Measurements from ENCODE around the gene MRPS23. TPM values are rescaled to one million over a fixed set of nuclear protein-coding genes. Genes with fewer than 3 reads are reported as not detected.

MRPS23 gene
- total and polyA plus RNA-seq, 7 donors = 27.2 to 91.1 (median 49.2) TPM

GRCh38 chr17:57886020-57886419, 36.2 kb upstream of the MRPS23 start:
- H3K27me3 ChIP-seq (ENCODE audit: insufficient read depth in 3 of 3, low read length in 2 of 3) = no peaks in the 10 kb centered on the region
- H3K4me3 ChIP-seq = no peak overlapping the region
- ATAC-seq = no peak
- no peak for TF ChIP-seq CTCF (IDR thresholded peaks at IDR 0.05)
- H3K9me3 ChIP-seq = no peaks in the 10 kb centered on the region
- H3K4me1 ChIP-seq = peaks cover 42% of the 10 kb centered on the region
- DNase-seq = no peak
- 88 to 98% (median 92%) methylated on average over 4 of the region's 4 CpGs for WGBS, 3 donors
- intact Hi-C loops (cut with DNase I) = no loop called here
- no peak overlapping the region for H3K27ac ChIP-seq
- peaks cover 0 to 24% of the 10 kb centered on the region in 2 donors for H3K36me3 ChIP-seq (ENCODE audit: insufficient read depth in 1 of 2, low read depth in 1 of 2)

GRCh38 chr17:57885148-57885915, 35.5 kb upstream of the MRPS23 start:
- no peak for TF ChIP-seq CTCF (IDR thresholded peaks at IDR 0.05)
- no peaks in the 10 kb centered on the region for H3K27me3 ChIP-seq (ENCODE audit: insufficient read depth in 3 of 3, low read length in 2 of 3)
- H3K9me3 ChIP-seq = no peaks in the 10 kb centered on the region
- DNase-seq (no peak), ATAC-seq (no peak)
- peak overlapping the region; percentile 5 for H3K27ac ChIP-seq
- H3K4me1 ChIP-seq = peaks cover 42% of the 10 kb centered on the region
- intact Hi-C loops (cut with DNase I) = no loop called here
- no peak overlapping the region for H3K4me3 ChIP-seq
- peaks cover 0 to 24% of the 10 kb centered on the region in 2 donors for H3K36me3 ChIP-seq (ENCODE audit: insufficient read depth in 1 of 2, low read depth in 1 of 2)
- 89 to 94% (median 92%) methylated on average over 59 to 67 of the region's 67 CpGs for WGBS, 3 donors

- DNase-seq (peak in 1 of 2 donors; percentile 72), ATAC-seq (peak in 3 of 4 donors; percentile 20 to 38 (median 22))
- H3K4me1 ChIP-seq = peaks cover 44% of the 10 kb centered on the region
- H3K36me3 ChIP-seq (ENCODE audit: insufficient read depth in 1 of 2, low read depth in 1 of 2) = peaks cover 0 to 24% of the 10 kb centered on the region in 2 donors
- no peak for TF ChIP-seq CTCF (IDR thresholded peaks at IDR 0.05)
- H3K27ac ChIP-seq = peak overlapping the region; percentile 84
- no peak overlapping the region for H3K4me3 ChIP-seq
- H3K27me3 ChIP-seq (ENCODE audit: insufficient read depth in 3 of 3, low read length in 2 of 3) = no peaks in the 10 kb centered on the region
- no peaks in the 10 kb centered on the region for H3K9me3 ChIP-seq
- intact Hi-C loops (cut with DNase I) = loop anchor here in 1 of 2 donors (5.0 kb wide), 1 partner anchor 110 kb away; no protein-coding TSS in a partner anchor
- 8 to 18% (median 10%) methylated on average over 8 to 9 of the region's 9 CpGs for WGBS, 3 donors
Observed at GRCh38 chr17:57881783-57882351, 32.0 kb upstream of the MRPS23 start.

- H3K27ac ChIP-seq = peak overlapping the region; percentile 84
- H3K9me3 ChIP-seq = no peaks in the 10 kb centered on the region
- WGBS, 3 donors = 42 to 55% (median 48%) methylated on average over 8 of the region's 8 CpGs
- TF ChIP-seq CTCF (IDR thresholded peaks at IDR 0.05) = no peak
- intact Hi-C loops (cut with DNase I) = loop anchor here in 1 of 2 donors (5.0 kb wide), 1 partner anchor 111 kb away; no protein-coding TSS in a partner anchor
- no peak for DNase-seq
- H3K27me3 ChIP-seq (ENCODE audit: insufficient read depth in 3 of 3, low read length in 2 of 3) = no peaks in the 10 kb centered on the region
- H3K4me3 ChIP-seq = no peak overlapping the region
- H3K36me3 ChIP-seq (ENCODE audit: insufficient read depth in 1 of 2, low read depth in 1 of 2) = peaks cover 0 to 29% of the 10 kb centered on the region in 2 donors
- ATAC-seq = no peak
- H3K4me1 ChIP-seq = peaks cover 52% of the 10 kb centered on the region
Observed at GRCh38 chr17:57881143-57881542, 31.3 kb upstream of the MRPS23 start.
